HCT116 (cell line): ENCODE results near the gene DMXL1. TPM values are rescaled to one million over a fixed set of nuclear protein-coding genes. Genes with fewer than 3 reads are reported as not detected.

ENCODE experiments used
- ATAC-seq: fragments of 200-7000 bp; cut with Tn5 transposase; 2 replicates; pipeline ENCODE4 v1.9.1; 2020; ENCODE audit warnings: mild to moderate bottlenecking, moderate library complexity
- BruUV-seq: library from RNA; stranded (reverse); fragments of 400-500 nt; replicated peaks from 2 replicates; lab custom pipeline; 2021; lab: Mats Ljungman, UMichigan
- CTCF ChIA-PET: fragments of 300-600 bp; sonication (Branson Sonifier 250); formaldehyde crosslinking; loops from one replicate; lab custom pipeline; 2021; ENCODE audit warnings: antibody characterized with exemption; lab: Charles Lee
- POLR2A ChIA-PET: fragments of 300-600, 350-600 bp; sonication (Branson Sonifier 250); formaldehyde crosslinking; loops from one replicate; lab custom pipeline; 2021; ENCODE audit warnings: antibody characterized with exemption; lab: Charles Lee
- RAD21 ChIA-PET, 2 experiments: fragments of 300-600 bp; sonication (Branson Sonifier 250); formaldehyde crosslinking; loops; one replicate each; lab custom pipeline; 2023; ENCODE audit warnings: low total read pairs in 2 of 2; ENCODE audit not compliant: uncharacterized antibody in 2 of 2, unreplicated experiment in 2 of 2, low non-redundant PET in 1 of 2; lab: Charles Lee
- DNase-seq: peaks from one replicate; pipeline ENCODE4 v3.0.0-alpha.2; 2010; ENCODE audit warnings: low read depth, low spot score
- H2AFZ ChIP-seq: fragments of 200-600 bp; shearing (Covaris generic), sonication (generic); 2 replicates; pipeline ENCODE4 v1.6.1; 2017; ENCODE audit warnings: low read depth, mixed run types, mixed read lengths, antibody characterized with exemption, low read length; ENCODE audit not compliant: poor library complexity, severe bottlenecking
- H3K27ac ChIP-seq: 2 replicates; pipeline ENCODE4 v1.5.1; 2012; ENCODE audit warnings: low read depth, low read length
- H3K27me3 ChIP-seq: fragments of 200-600 bp; sonication (generic); 2 replicates; pipeline ENCODE4 v1.6.1; 2016; ENCODE audit warnings: mixed run types, low read length, mixed read lengths; ENCODE audit not compliant: insufficient read depth
- H3K36me3 ChIP-seq, 2 experiments: fragments of 200-500 bp in 1 of 2; fragments of 200-600 bp in 1 of 2; sonication (Bioruptor generic) in 1 of 2; sonication (generic) in 1 of 2; 2 replicates each; pipeline versions ENCODE4 v1.5.1 to v1.6.1; 2014 to 2016; ENCODE audit warnings: low read length in 2 of 2, inconsistent platforms in 1 of 2, mixed read lengths in 1 of 2, mixed run types in 1 of 2; ENCODE audit not compliant: insufficient read depth in 2 of 2, control insufficient read depth in 1 of 2
- H3K4me1 ChIP-seq, 2 experiments: fragments of 200-600 bp in 1 of 2; sonication (generic) in 1 of 2; 2 replicates each; pipeline versions ENCODE4 v1.5.1 to v1.6.1; 2012 to 2017; ENCODE audit warnings: low read length in 2 of 2, inconsistent platforms in 1 of 2, mild to moderate bottlenecking in 1 of 2, mixed read lengths in 1 of 2, mixed run types in 1 of 2, moderate library complexity in 1 of 2; ENCODE audit not compliant: insufficient read depth in 2 of 2, control insufficient read depth in 1 of 2
- H3K4me2 ChIP-seq: fragments of 200-600 bp; sonication (generic); 2 replicates; pipeline ENCODE4 v1.6.1; 2017; ENCODE audit warnings: mixed run types, low read length, mixed read lengths
- H3K4me3 ChIP-seq, 2 experiments: fragments of 200-600 bp in 1 of 2; sonication (generic) in 1 of 2; replicated peaks in 1 of 2; 2 replicates each; pipeline ENCODE4 v1.5.1; 2011 to 2016; ENCODE audit warnings: low read length in 2 of 2, control low read depth in 1 of 2, low read depth in 1 of 2, mild to moderate bottlenecking in 1 of 2, mixed read lengths in 1 of 2, mixed run types in 1 of 2
- H3K79me2 ChIP-seq: fragments of 200-600 bp; sonication (generic); 2 replicates; pipeline ENCODE4 v1.6.1; 2017; ENCODE audit warnings: mild to moderate bottlenecking, mixed run types, low read length, moderate library complexity, mixed read lengths; ENCODE audit not compliant: insufficient read depth
- H3K9ac ChIP-seq: fragments of 200-600 bp; sonication (generic); 2 replicates; pipeline ENCODE4 v1.6.1; 2016; ENCODE audit warnings: low read length, mixed read lengths
- H3K9me2 ChIP-seq: fragments of 200-600 bp; sonication (generic), shearing (Covaris generic); 2 replicates; pipeline ENCODE4 v1.6.1; 2017; ENCODE audit warnings: mixed run types, mild to moderate bottlenecking, moderate library complexity; ENCODE audit not compliant: insufficient read depth
- H3K9me3 ChIP-seq, 2 experiments: fragments of 200-500 bp in 1 of 2; fragments of 200-600 bp in 1 of 2; sonication (Bioruptor generic) in 1 of 2; sonication (generic) in 1 of 2; 2 replicates each; pipeline ENCODE4 v1.6.1; 2014 to 2017; ENCODE audit warnings: low read length in 2 of 2, mixed read lengths in 2 of 2, inconsistent platforms in 1 of 2, low read depth in 1 of 2, mild to moderate bottlenecking in 1 of 2, mixed run types in 1 of 2, moderate library complexity in 1 of 2; ENCODE audit not compliant: control insufficient read depth in 1 of 2, insufficient read depth in 1 of 2
- H4K20me1 ChIP-seq: fragments of 200-600 bp; sonication (generic), shearing (Covaris generic); 2 replicates; pipeline ENCODE4 v1.6.1; 2017; ENCODE audit warnings: mixed run types, mild to moderate bottlenecking, moderate library complexity; ENCODE audit not compliant: insufficient read depth
- ATF3 ChIP-seq: IDR thresholded peaks from 2 replicates; pipeline ENCODE4 v1.6.1; 2012
- CBX3 ChIP-seq: IDR thresholded peaks from 2 replicates; pipeline ENCODE4 v1.6.1; 2012; ENCODE audit warnings: low read depth
- CEBPB ChIP-seq: IDR thresholded peaks from 2 replicates; pipeline ENCODE4 v1.6.1; 2012; ENCODE audit warnings: low read depth
- EGR1 ChIP-seq: IDR thresholded peaks from 2 replicates; pipeline ENCODE4 v1.6.1; 2012; ENCODE audit warnings: low read depth
- ELF1 ChIP-seq: IDR thresholded peaks from 2 replicates; pipeline ENCODE4 v1.6.1; 2012; ENCODE audit warnings: low read depth, borderline replicate concordance
- JUND ChIP-seq: IDR thresholded peaks from 2 replicates; pipeline ENCODE4 v1.6.1; 2012
- MAX ChIP-seq: IDR thresholded peaks from 2 replicates; pipeline ENCODE4 v1.6.1; 2012
- POLR2A ChIP-seq: IDR thresholded peaks from 2 replicates; pipeline ENCODE4 v1.7.0; 2011; ENCODE audit warnings: borderline replicate concordance; ENCODE audit not compliant: insufficient read depth, insufficient read length; ENCODE audit errors: extremely low read depth
- POLR2AphosphoS5 ChIP-seq: IDR thresholded peaks from 2 replicates; pipeline ENCODE4 v1.6.1; 2011; ENCODE audit warnings: mild to moderate bottlenecking, low read depth, low read length, moderate library complexity
- SIN3A ChIP-seq: IDR thresholded peaks from 2 replicates; pipeline ENCODE4 v1.6.1; 2012; ENCODE audit warnings: low read depth
- SP1 ChIP-seq: IDR thresholded peaks from 2 replicates; pipeline ENCODE4 v1.6.1; 2012; ENCODE audit warnings: low read depth
- SRF ChIP-seq: IDR thresholded peaks from 2 replicates; pipeline ENCODE4 v1.6.1; 2012; ENCODE audit warnings: low read depth
- TCF7L2 ChIP-seq: IDR thresholded peaks from 2 replicates; pipeline ENCODE4 v1.7.0; 2011; ENCODE audit warnings: borderline replicate concordance, inconsistent platforms; ENCODE audit not compliant: insufficient read depth, insufficient read length; ENCODE audit errors: extremely low read depth
- YY1 ChIP-seq: IDR thresholded peaks from 2 replicates; pipeline ENCODE4 v1.6.1; 2011; ENCODE audit warnings: low read length, low read depth, moderate library complexity, mild to moderate bottlenecking; ENCODE audit not compliant: insufficient replicate concordance; ENCODE audit errors: extremely low read depth
- ZFX ChIP-seq: fragments of 450-650 bp; IDR thresholded peaks from 2 replicates; pipeline ENCODE4 v1.6.1; 2017
- ZNF274 ChIP-seq: fragments of 200-500 bp; sonication (Bioruptor generic); IDR thresholded peaks from 2 replicates; pipeline ENCODE4 v1.6.1; 2014; ENCODE audit warnings: mild to moderate bottlenecking, low read depth, low read length, inconsistent platforms
- intact Hi-C: fragments of 100-400 bp; cut with micrococcal nuclease; formaldehyde crosslinking; loops from 2 replicates; pipeline ENCODE4 v1.10.0; 2022
- total RNA-seq: library from RNA; stranded (reverse); gene quantifications from one replicate; pipeline ENCODE4 v1.2.1, GENCODE V29; 2021; ENCODE audit not compliant: unreplicated experiment
- TF ChIP-seq, protein P1 (sequence below), 3 experiments: fragments of 200-600 bp in 1 of 3; sonication (generic) in 1 of 3; IDR thresholded peaks in 2 of 3; conservative IDR thresholded peaks in 1 of 3; 2 replicates each; pipeline ENCODE4 v1.5.1; 2012 to 2017; ENCODE audit warnings: low read depth in 2 of 3, low read length in 2 of 3, antibody characterized with exemption in 1 of 3, borderline replicate concordance in 1 of 3, control low read depth in 1 of 3, mild to moderate bottlenecking in 1 of 3, mixed read lengths in 1 of 3, mixed run types in 1 of 3, moderate library complexity in 1 of 3; ENCODE audit not compliant: insufficient read depth in 1 of 3
- TF ChIP-seq, protein P2 (sequence below): IDR thresholded peaks from 2 replicates; pipeline ENCODE4 v1.6.1; 2012; ENCODE audit warnings: low read depth

Gene DMXL1
- total RNA-seq, 1 experiment from 2014 or later, result 21.1 TPM

- Histone ChIP-seq H3K36me3 (no peaks in the 10 kb centered on the region), H3K79me2 (no peaks in the 10 kb centered on the region; the same call in 1 of the 2 replicates), H3K9me2 (no peaks in the 10 kb centered on the region), H3K27me3 (no peaks in the 10 kb centered on the region), H3K4me3 (no peak overlapping the region), H3K9me3 (no peaks in the 10 kb centered on the region), H2AFZ (no peak overlapping the region), H3K4me2 (no peak overlapping the region), H4K20me1 (no peaks in the 10 kb centered on the region), H3K4me1 (no peaks in the 10 kb centered on the region), H3K9ac (no peak overlapping the region), H3K27ac (no peak overlapping the region)
- ChIA-PET CTCF (no interaction called here), POLR2A (no interaction called here), RAD21 (interaction anchor here in 1 of 2 experiments (0.6 kb wide), 1 partner anchor 241 kb away, joined by 7 read pairs; no protein-coding TSS in a partner anchor)
- DNase-seq, result no peak
- intact Hi-C loops, result no loop called here
- ATAC-seq, result no peak
- BruUV-seq, result no TSS peak
- TF ChIP-seq POLR2AphosphoS5 (no peak), ELF1 (no peak), ZFX (no peak), POLR2A (no peak), SP1 (no peak), JUND (no peak), SIN3A (no peak), SRF (no peak), CEBPB (no peak), EGR1 (no peak), ATF3 (no peak), ZNF274 (no peak), CBX3 (no peak), TCF7L2 (no peak), MAX (no peak), YY1 (no peak)
- TF ChIP-seq, protein P1, sequence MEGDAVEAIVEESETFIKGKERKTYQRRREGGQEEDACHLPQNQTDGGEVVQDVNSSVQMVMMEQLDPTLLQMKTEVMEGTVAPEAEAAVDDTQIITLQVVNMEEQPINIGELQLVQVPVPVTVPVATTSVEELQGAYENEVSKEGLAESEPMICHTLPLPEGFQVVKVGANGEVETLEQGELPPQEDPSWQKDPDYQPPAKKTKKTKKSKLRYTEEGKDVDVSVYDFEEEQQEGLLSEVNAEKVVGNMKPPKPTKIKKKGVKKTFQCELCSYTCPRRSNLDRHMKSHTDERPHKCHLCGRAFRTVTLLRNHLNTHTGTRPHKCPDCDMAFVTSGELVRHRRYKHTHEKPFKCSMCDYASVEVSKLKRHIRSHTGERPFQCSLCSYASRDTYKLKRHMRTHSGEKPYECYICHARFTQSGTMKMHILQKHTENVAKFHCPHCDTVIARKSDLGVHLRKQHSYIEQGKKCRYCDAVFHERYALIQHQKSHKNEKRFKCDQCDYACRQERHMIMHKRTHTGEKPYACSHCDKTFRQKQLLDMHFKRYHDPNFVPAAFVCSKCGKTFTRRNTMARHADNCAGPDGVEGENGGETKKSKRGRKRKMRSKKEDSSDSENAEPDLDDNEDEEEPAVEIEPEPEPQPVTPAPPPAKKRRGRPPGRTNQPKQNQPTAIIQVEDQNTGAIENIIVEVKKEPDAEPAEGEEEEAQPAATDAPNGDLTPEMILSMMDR (IDR thresholded peaks at IDR 0.05 in 2 of 3, conservative IDR thresholded peaks at IDR 0.05 in 1 of 3; ENCODE audit: borderline replicate concordance in 1 of 3, insufficient read depth in 1 of 3, low read depth in 2 of 3, low read length in 2 of 3), result no peak
- TF ChIP-seq, protein P2, sequence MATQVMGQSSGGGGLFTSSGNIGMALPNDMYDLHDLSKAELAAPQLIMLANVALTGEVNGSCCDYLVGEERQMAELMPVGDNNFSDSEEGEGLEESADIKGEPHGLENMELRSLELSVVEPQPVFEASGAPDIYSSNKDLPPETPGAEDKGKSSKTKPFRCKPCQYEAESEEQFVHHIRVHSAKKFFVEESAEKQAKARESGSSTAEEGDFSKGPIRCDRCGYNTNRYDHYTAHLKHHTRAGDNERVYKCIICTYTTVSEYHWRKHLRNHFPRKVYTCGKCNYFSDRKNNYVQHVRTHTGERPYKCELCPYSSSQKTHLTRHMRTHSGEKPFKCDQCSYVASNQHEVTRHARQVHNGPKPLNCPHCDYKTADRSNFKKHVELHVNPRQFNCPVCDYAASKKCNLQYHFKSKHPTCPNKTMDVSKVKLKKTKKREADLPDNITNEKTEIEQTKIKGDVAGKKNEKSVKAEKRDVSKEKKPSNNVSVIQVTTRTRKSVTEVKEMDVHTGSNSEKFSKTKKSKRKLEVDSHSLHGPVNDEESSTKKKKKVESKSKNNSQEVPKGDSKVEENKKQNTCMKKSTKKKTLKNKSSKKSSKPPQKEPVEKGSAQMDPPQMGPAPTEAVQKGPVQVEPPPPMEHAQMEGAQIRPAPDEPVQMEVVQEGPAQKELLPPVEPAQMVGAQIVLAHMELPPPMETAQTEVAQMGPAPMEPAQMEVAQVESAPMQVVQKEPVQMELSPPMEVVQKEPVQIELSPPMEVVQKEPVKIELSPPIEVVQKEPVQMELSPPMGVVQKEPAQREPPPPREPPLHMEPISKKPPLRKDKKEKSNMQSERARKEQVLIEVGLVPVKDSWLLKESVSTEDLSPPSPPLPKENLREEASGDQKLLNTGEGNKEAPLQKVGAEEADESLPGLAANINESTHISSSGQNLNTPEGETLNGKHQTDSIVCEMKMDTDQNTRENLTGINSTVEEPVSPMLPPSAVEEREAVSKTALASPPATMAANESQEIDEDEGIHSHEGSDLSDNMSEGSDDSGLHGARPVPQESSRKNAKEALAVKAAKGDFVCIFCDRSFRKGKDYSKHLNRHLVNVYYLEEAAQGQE, result no peak
These were observed 216.7 kb downstream of the DMXL1 start for GRCh38 chr5:119287547-119288111.
